Body of pancreas (tissue), 4 donors: ENCODE data around the gene DUS4L. TPM values are rescaled to one million over a fixed set of nuclear protein-coding genes. Genes with fewer than 3 reads are reported as not detected.

Experiments
- ATAC-seq: fragments of 150-250 bp; one replicate; pipeline ENCODE4 v1.9.1; 2016
- DNase-seq, 4 donors: peaks; one replicate each; pipeline ENCODE4 v3.0.0-alpha.2; 2019
- H3K27ac ChIP-seq, 4 donors: fragments of 200-600 bp; sonication (generic); 1 replicate in 3 of 4; 2 replicates in 1 of 4; pipeline versions ENCODE4 v1.5.1 to v1.6.1; 2016 to 2019; ENCODE audit warnings: mild to moderate bottlenecking in 1 of 4, mixed read lengths in 1 of 4, moderate library complexity in 1 of 4
- H3K27me3 ChIP-seq, 2 donors: fragments of 200-600 bp; sonication (generic); one replicate each; pipeline ENCODE4 v1.6.0; 2016; ENCODE audit warnings: mild to moderate bottlenecking in 1 of 2
- H3K36me3 ChIP-seq, 2 donors: fragments of 200-600 bp; sonication (generic); replicated peaks in 1 of 2; 2 replicates each; pipeline ENCODE4 v1.5.1; 2016; ENCODE audit warnings: low read depth in 2 of 2; ENCODE audit not compliant: insufficient read depth in 1 of 2
- H3K4me1 ChIP-seq: fragments of 200-600 bp; sonication (generic); one replicate; pipeline ENCODE4 v1.6.0; 2016
- H3K4me3 ChIP-seq, 2 donors: fragments of 200-600 bp; sonication (generic); 1 replicate in 1 of 2; 2 replicates in 1 of 2; pipeline ENCODE4 v1.5.1; 2016 to 2019
- H3K9me3 ChIP-seq, 3 donors: fragments of 200-600 bp; sonication (generic); 1 replicate in 2 of 3; 2 replicates in 1 of 3; pipeline ENCODE4 v1.5.1; 2016
- POLR2A ChIP-seq, 3 donors: fragments of 450-650 bp; IDR thresholded peaks; one replicate each; pipeline ENCODE4 v1.6.1; 2016; ENCODE audit warnings: antibody characterized with exemption in 3 of 3, mild to moderate bottlenecking in 2 of 3
- WGBS, 2 donors: methylation state at CpG; one replicate each; pipeline ENCODE4 v1.1.5; 2017; 5-methylcytosine and 5-hydroxymethylcytosine counted together
- intact Hi-C: fragments of 100-400 bp; cut with DNase I; formaldehyde crosslinking; loops from one replicate; pipeline ENCODE4 v1.15.1; 2023
- total RNA-seq, 2 donors: library from RNA; depleted of rRNA; stranded (reverse); fragments of >200 nt; gene quantifications; one replicate each; pipeline ENCODE4 v1.1.0, GENCODE V29; 2016
- TF ChIP-seq, protein P1 (sequence below), 7 experiments: fragments of 450-650 bp in 4 of 7; fragments of 200-600 bp in 3 of 7; sonication (generic) in 3 of 7; IDR thresholded peaks; one replicate each; pipeline ENCODE4 v1.5.1; 2016 to 2019; ENCODE audit warnings: antibody characterized with exemption in 7 of 7

DUS4L gene
- total RNA-seq, 2 donors from 2014 or later = 6.9 to 7.5 TPM

- no peak overlapping the region for H3K4me3 ChIP-seq
- DNase-seq (no peak), ATAC-seq (no peak)
- H3K4me1 ChIP-seq = peaks cover 11% of the 10 kb centered on the region
- H3K27ac ChIP-seq = no peak overlapping the region
- intact Hi-C loops = no loop called here
- H3K27me3 ChIP-seq = no peaks in the 10 kb centered on the region
- no peaks in the 10 kb centered on the region for H3K9me3 ChIP-seq
- 86 to 88% methylated on average over 2 of the region's 2 CpGs for WGBS, 2 donors
- no peaks in the 10 kb centered on the region for H3K36me3 ChIP-seq
- no peak for TF ChIP-seq POLR2A (IDR thresholded peaks at IDR 0.05)
- TF ChIP-seq, protein P1, sequence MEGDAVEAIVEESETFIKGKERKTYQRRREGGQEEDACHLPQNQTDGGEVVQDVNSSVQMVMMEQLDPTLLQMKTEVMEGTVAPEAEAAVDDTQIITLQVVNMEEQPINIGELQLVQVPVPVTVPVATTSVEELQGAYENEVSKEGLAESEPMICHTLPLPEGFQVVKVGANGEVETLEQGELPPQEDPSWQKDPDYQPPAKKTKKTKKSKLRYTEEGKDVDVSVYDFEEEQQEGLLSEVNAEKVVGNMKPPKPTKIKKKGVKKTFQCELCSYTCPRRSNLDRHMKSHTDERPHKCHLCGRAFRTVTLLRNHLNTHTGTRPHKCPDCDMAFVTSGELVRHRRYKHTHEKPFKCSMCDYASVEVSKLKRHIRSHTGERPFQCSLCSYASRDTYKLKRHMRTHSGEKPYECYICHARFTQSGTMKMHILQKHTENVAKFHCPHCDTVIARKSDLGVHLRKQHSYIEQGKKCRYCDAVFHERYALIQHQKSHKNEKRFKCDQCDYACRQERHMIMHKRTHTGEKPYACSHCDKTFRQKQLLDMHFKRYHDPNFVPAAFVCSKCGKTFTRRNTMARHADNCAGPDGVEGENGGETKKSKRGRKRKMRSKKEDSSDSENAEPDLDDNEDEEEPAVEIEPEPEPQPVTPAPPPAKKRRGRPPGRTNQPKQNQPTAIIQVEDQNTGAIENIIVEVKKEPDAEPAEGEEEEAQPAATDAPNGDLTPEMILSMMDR (IDR thresholded peaks at IDR 0.05) = no peak
Observed at GRCh38 chr7:107582875-107583274, 19.1 kb downstream of the DUS4L start.

- no peak for ATAC-seq
- intact Hi-C loops = no loop called here
- no peaks in the 10 kb centered on the region for H3K9me3 ChIP-seq
- 79 to 87% methylated on average over 2 of the region's 2 CpGs for WGBS, 2 donors
- DNase-seq = no peak
- TF ChIP-seq, protein P1 (IDR thresholded peaks at IDR 0.05) = no peak
- no peak for TF ChIP-seq POLR2A (IDR thresholded peaks at IDR 0.05)
- no peaks in the 10 kb centered on the region for H3K27me3 ChIP-seq
- peaks cover 11% of the 10 kb centered on the region for H3K4me1 ChIP-seq
- no peak overlapping the region for H3K4me3 ChIP-seq
- peaks cover 0 to 2% of the 10 kb centered on the region in 2 donors for H3K36me3 ChIP-seq
- H3K27ac ChIP-seq = no peak overlapping the region
Observed at GRCh38 chr7:107584716-107585115, 20.9 kb downstream of the DUS4L start.

- H3K27me3 ChIP-seq = no peaks in the 10 kb centered on the region
- no peaks in the 10 kb centered on the region for H3K9me3 ChIP-seq
- no peaks in the 10 kb centered on the region for H3K4me1 ChIP-seq
- no peak overlapping the region for H3K27ac ChIP-seq
- peaks cover 0 to 2% of the 10 kb centered on the region in 2 donors for H3K36me3 ChIP-seq
- intact Hi-C loops = no loop called here
- DNase-seq (no peak), ATAC-seq (no peak)
- 90 to 92% methylated on average over 5 of the region's 5 CpGs for WGBS, 2 donors
- H3K4me3 ChIP-seq = no peak overlapping the region
- TF ChIP-seq, protein P1 (IDR thresholded peaks at IDR 0.05) = no peak
- no peak for TF ChIP-seq POLR2A (IDR thresholded peaks at IDR 0.05)
Observed at GRCh38 chr7:107588529-107589130, 24.9 kb downstream of the DUS4L start.

DNA sequence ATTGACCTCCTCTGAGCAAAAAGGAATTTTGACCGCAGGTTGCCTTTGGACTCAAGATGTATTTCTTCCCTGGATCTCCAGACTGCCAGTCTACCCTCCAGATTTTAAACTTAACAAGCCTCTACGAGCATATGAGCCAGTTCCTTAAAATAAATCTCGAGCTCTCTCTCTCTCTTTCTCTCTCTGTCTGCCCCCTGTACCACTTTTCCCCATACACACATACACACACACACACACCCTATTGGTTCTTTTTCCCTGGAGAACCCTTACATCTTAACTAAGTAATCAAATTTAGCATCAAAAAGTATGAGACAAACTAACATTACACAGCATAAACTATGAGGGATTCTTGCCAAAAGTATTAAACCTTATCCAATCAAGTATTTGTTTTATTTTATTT lies 27.6 kb downstream of the DUS4L start:
- H3K4me1 ChIP-seq = no peaks in the 10 kb centered on the region
- 51 to 64% methylated on average over 3 of the region's 3 CpGs for WGBS, 2 donors
- peaks cover 0 to 3% of the 10 kb centered on the region in 2 donors for H3K36me3 ChIP-seq
- no peaks in the 10 kb centered on the region for H3K27me3 ChIP-seq
- intact Hi-C loops = no loop called here
- no peak overlapping the region for H3K4me3 ChIP-seq
- no peaks in the 10 kb centered on the region for H3K9me3 ChIP-seq
- no peak for DNase-seq
- no peak for TF ChIP-seq POLR2A (IDR thresholded peaks at IDR 0.05)
- TF ChIP-seq, protein P1 (IDR thresholded peaks at IDR 0.05) = no peak
- H3K27ac ChIP-seq = no peak overlapping the region
- no peak for ATAC-seq

- Histone ChIP-seq H3K27ac (no peak overlapping the region), H3K27me3 (no peaks in the 10 kb centered on the region), H3K4me3 (no peak overlapping the region), H3K4me1 (no peaks in the 10 kb centered on the region), H3K36me3 (peaks cover 0 to 3% of the 10 kb centered on the region in 2 donors), H3K9me3 (no peaks in the 10 kb centered on the region)
- ATAC-seq (no peak), DNase-seq (no peak)
- intact Hi-C loops = no loop called here
- TF ChIP-seq, protein P1 (IDR thresholded peaks at IDR 0.05) = no peak
- no peak for TF ChIP-seq POLR2A (IDR thresholded peaks at IDR 0.05)
- 95 to 96% methylated on average over 5 of the region's 5 CpGs for WGBS, 2 donors
Observed at GRCh38 chr7:107592361-107593024, 28.7 kb downstream of the DUS4L start.
